PC-3 (cell line): ENCODE results near the gene GNB3. TPM values are rescaled to one million over a fixed set of nuclear protein-coding genes. Genes with fewer than 3 reads are reported as not detected.

Source experiments
- ATAC-seq: fragments of 200-7000 bp; cut with Tn5 transposase; 2 replicates; pipeline ENCODE4 v1.9.1; 2020; ENCODE audit warnings: mild to moderate bottlenecking, moderate library complexity
- BruUV-seq: library from RNA; stranded (reverse); fragments of 400-500 nt; replicated peaks from 2 replicates; lab custom pipeline; 2021; lab: Mats Ljungman, UMichigan
- CTCF ChIA-PET: fragments of 300-600 bp; sonication (Branson Sonifier 250); formaldehyde crosslinking; loops from one replicate; lab custom pipeline; 2022; ENCODE audit warnings: antibody characterized with exemption; lab: Charles Lee
- POLR2A ChIA-PET: fragments of 300-600 bp; sonication (Branson Sonifier 250); formaldehyde crosslinking; loops from one replicate; lab custom pipeline; 2022; ENCODE audit warnings: antibody characterized with exemption; ENCODE audit not compliant: unreplicated experiment; lab: Charles Lee
- DNase-seq: peaks from one replicate; pipeline ENCODE4 v3.0.0-alpha.2; 2015
- H2AFZ ChIP-seq: fragments of 300-600 bp; sonication (generic); 2 replicates; pipeline ENCODE4 v1.6.0; 2016; ENCODE audit warnings: antibody characterized with exemption, low read length
- H3F3A ChIP-seq: fragments of 300-600 bp; sonication (generic); one replicate; pipeline ENCODE4 v1.6.0; 2017; ENCODE audit warnings: antibody characterized with exemption, low read length, control low read depth, mild to moderate bottlenecking; ENCODE audit not compliant: unreplicated experiment
- H3K27ac ChIP-seq: fragments of 300-600 bp; sonication (generic); 2 replicates; pipeline ENCODE4 v1.5.1; 2016; ENCODE audit warnings: mild to moderate bottlenecking, low read length
- H3K27me3 ChIP-seq: fragments of 300-600 bp; sonication (generic); 2 replicates; pipeline ENCODE4 v1.6.1; 2016; ENCODE audit warnings: low read length, mixed read lengths
- H3K36me3 ChIP-seq: fragments of 300-600 bp; sonication (generic); 2 replicates; pipeline ENCODE4 v1.6.1; 2016; ENCODE audit warnings: low read depth, mixed run types, low read length, mixed read lengths
- H3K4me1 ChIP-seq: fragments of 300-600 bp; sonication (generic); 2 replicates; pipeline ENCODE4 v1.5.1; 2016; ENCODE audit warnings: low read length; ENCODE audit not compliant: insufficient read depth
- H3K4me2 ChIP-seq: fragments of 300-600 bp; sonication (generic); 2 replicates; pipeline ENCODE4 v1.6.0; 2016; ENCODE audit warnings: low read length
- H3K4me3 ChIP-seq: fragments of 300-600 bp; sonication (generic); 2 replicates; pipeline ENCODE4 v1.5.1; 2016; ENCODE audit warnings: mild to moderate bottlenecking, low read length, mixed read lengths
- H3K79me2 ChIP-seq: fragments of 300-600 bp; sonication (generic); 2 replicates; pipeline ENCODE4 v1.6.1; 2017; ENCODE audit warnings: low read length, mixed read lengths
- H3K9ac ChIP-seq: fragments of 300-600 bp; sonication (generic); 2 replicates; pipeline ENCODE4 v1.6.0; 2016; ENCODE audit warnings: mild to moderate bottlenecking, low read length
- H3K9me2 ChIP-seq: fragments of 300-600 bp; sonication (generic); replicated peaks from 2 replicates; pipeline ENCODE4 v1.6.1; 2016; ENCODE audit warnings: mixed run types, low read length, mixed read lengths
- H3K9me3 ChIP-seq: fragments of 300-600 bp; sonication (generic); 2 replicates; pipeline ENCODE4 v1.6.1; 2016; ENCODE audit warnings: low read length, mixed read lengths
- H4K20me1 ChIP-seq: fragments of 300-600 bp; sonication (generic); 2 replicates; pipeline ENCODE4 v1.6.1; 2016; ENCODE audit warnings: low read length, mixed read lengths
- EZH2 ChIP-seq: fragments of 300-600 bp; sonication (generic); IDR thresholded peaks from one replicate; pipeline ENCODE4 v1.6.1; 2017; ENCODE audit warnings: antibody characterized with exemption, mild to moderate bottlenecking, low read length; ENCODE audit not compliant: unreplicated experiment
- EZH2phosphoT487 ChIP-seq: fragments of 300-600 bp; sonication (generic); IDR thresholded peaks from 2 replicates; pipeline ENCODE4 v1.6.1; 2018; ENCODE audit warnings: mild to moderate bottlenecking, antibody characterized with exemption, low read length, borderline replicate concordance
- intact Hi-C: fragments of 100-400 bp; cut with micrococcal nuclease; formaldehyde crosslinking; loops from 2 replicates; pipeline ENCODE4 v1.9.0; 2023
- total RNA-seq: library from RNA; depleted of rRNA; stranded (reverse); fragments of >200 nt; gene quantifications from 2 replicates; pipeline ENCODE4 v1.2.3, GENCODE V29; 2014
- TF ChIP-seq, protein P1 (sequence below): fragments of 300-600 bp; sonication (generic); conservative IDR thresholded peaks from 2 replicates; pipeline ENCODE4 v1.5.1; 2017; ENCODE audit warnings: antibody characterized with exemption, low read depth, mild to moderate bottlenecking, low read length

Gene GNB3
- total RNA-seq, 1 experiment from 2014 or later = not detected

DNA sequence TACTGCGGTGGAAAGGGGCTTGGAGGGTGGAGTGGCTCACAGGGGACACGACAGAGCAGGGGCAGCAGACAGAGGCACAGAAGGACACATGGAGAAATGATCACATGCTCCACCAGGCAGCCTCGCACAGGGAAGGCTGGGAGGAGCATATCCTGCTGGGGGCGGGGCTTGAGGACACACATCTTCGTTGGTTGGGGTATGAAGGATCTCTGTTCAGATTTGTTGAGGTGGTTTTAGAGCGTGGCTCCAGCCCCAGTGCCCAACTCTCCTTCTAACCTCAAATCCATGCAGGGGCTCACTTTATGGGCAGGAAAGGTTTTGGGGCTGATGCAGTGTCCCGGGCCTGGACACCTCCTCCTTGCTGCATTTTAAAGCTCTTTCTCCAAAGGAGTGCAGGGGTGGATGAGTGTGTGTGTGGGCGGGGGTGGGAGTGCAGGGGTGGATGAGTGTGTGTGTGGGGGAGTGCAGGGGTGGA, 13.3 kb upstream of the GNB3 start:
- intact Hi-C loops = no loop called here
- no peaks in the 10 kb centered on the region for H3K27me3 ChIP-seq
- ATAC-seq (peak; percentile 51; the same call in 1 of the 2 replicates), DNase-seq (peak; percentile 60)
- H3K4me3 ChIP-seq = no peak overlapping the region
- no peaks in the 10 kb centered on the region for H4K20me1 ChIP-seq
- TF ChIP-seq, protein P1, sequence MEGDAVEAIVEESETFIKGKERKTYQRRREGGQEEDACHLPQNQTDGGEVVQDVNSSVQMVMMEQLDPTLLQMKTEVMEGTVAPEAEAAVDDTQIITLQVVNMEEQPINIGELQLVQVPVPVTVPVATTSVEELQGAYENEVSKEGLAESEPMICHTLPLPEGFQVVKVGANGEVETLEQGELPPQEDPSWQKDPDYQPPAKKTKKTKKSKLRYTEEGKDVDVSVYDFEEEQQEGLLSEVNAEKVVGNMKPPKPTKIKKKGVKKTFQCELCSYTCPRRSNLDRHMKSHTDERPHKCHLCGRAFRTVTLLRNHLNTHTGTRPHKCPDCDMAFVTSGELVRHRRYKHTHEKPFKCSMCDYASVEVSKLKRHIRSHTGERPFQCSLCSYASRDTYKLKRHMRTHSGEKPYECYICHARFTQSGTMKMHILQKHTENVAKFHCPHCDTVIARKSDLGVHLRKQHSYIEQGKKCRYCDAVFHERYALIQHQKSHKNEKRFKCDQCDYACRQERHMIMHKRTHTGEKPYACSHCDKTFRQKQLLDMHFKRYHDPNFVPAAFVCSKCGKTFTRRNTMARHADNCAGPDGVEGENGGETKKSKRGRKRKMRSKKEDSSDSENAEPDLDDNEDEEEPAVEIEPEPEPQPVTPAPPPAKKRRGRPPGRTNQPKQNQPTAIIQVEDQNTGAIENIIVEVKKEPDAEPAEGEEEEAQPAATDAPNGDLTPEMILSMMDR = no peak
- TF ChIP-seq EZH2 (no peak), EZH2phosphoT487 (no peak)
- peaks cover 5% of the 10 kb centered on the region; the same call in 1 of the 2 replicates for H3K4me1 ChIP-seq
- no peaks in the 10 kb centered on the region for H3K36me3 ChIP-seq
- H3K79me2 ChIP-seq = no peaks in the 10 kb centered on the region
- ChIA-PET CTCF (no interaction called here), POLR2A (no interaction called here)
- BruUV-seq = no TSS peak
- no peaks in the 10 kb centered on the region for H3F3A ChIP-seq
- H2AFZ ChIP-seq = peak overlapping the region; percentile 52; the same call in 1 of the 2 replicates
- no peaks in the 10 kb centered on the region for H3K9me2 ChIP-seq
- H3K9ac ChIP-seq = no peak overlapping the region
- H3K4me2 ChIP-seq = peak overlapping the region; percentile 55
- no peak overlapping the region for H3K27ac ChIP-seq
- H3K9me3 ChIP-seq = no peaks in the 10 kb centered on the region

DNA sequence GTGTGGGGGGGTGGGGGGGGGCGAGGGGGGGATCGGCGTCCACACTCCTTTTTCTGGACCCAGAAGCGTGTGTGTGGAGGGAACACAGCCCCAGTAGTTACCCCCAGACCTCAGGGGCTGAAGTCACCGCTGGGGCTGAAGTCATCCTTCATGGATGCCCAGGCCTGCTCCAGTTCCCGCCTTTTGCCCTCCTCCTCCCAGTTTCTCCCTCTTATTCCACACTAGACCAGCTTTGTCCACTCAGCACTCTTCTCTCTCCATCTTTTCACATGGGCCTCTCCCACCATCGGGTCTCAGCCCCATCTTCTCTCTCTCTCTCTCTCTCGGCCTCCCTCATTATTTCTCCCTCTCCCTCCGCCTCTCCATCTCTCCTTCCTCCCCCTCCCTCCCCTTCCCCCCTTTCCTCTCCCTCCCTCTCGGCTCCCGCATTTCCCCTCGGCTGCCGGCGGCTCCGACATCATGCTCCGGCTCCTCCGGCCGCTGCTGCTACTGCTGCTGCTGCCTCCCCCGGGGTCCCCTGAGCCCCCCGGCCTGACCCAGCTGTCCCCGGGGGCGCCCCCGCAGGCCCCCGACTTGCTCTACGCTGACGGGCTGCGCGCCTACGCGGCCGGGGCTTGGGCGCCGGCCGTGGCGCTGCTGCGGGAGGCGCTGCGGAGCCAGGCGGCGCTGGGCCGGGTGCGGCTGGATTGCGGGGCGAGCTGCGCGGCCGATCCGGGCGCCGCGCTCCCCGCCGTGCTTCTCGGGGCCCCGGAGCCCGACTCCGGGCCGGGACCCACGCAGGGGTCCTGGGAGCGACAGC, 12.5 kb upstream of the GNB3 start, which contains the start of gene P3H3:
TSS of gene P3H3 (plus strand) at position 426 of the 799 bp plus-strand sequence. CDS start at position 460, 34 bp downstream.
- Histone ChIP-seq H3K9me3 (no peaks in the 10 kb centered on the region), H3K36me3 (no peaks in the 10 kb centered on the region), H3K4me1 (peaks cover 5% of the 10 kb centered on the region; the same call in 1 of the 2 replicates), H3K9me2 (no peaks in the 10 kb centered on the region), H3K27me3 (no peaks in the 10 kb centered on the region), H3K4me2 (peak within 1 kb of the TSS; percentile 86), H4K20me1 (no peaks in the 10 kb centered on the region), H3F3A (no peaks in the 10 kb centered on the region), H2AFZ (peak within 1 kb of the TSS; percentile 76), H3K9ac (peak within 1 kb of the TSS; percentile 22; the same call in 1 of the 2 replicates), H3K79me2 (no peaks in the 10 kb centered on the region), H3K27ac (no peak within 1 kb of the TSS), H3K4me3 (peak within 1 kb of the TSS; percentile 67)
- POLR2A ChIA-PET = no interaction called here
- DNase-seq = no peak
- TF ChIP-seq, protein P1 = no peak
- TF ChIP-seq EZH2 = no peak
- TF ChIP-seq EZH2phosphoT487 = no peak
- no peak for ATAC-seq
- intact Hi-C loops = no loop called here
- CTCF ChIA-PET = no interaction called here
- BruUV-seq = no TSS peak
